GM12801 (cell line): Measurements from ENCODE around the gene PAPLN.

Experiments used
- TF ChIP-seq, protein P1 (sequence below): IDR thresholded peaks from one replicate; pipeline ENCODE4 v1.5.1; 2011; ENCODE audit warnings: control low read depth; ENCODE audit not compliant: insufficient read length; ENCODE audit errors: extremely low read depth

Gene PAPLN

GRCh38 chr14:73237786-73238423, 599 bp downstream of the PAPLN start:
- TF ChIP-seq, protein P1, sequence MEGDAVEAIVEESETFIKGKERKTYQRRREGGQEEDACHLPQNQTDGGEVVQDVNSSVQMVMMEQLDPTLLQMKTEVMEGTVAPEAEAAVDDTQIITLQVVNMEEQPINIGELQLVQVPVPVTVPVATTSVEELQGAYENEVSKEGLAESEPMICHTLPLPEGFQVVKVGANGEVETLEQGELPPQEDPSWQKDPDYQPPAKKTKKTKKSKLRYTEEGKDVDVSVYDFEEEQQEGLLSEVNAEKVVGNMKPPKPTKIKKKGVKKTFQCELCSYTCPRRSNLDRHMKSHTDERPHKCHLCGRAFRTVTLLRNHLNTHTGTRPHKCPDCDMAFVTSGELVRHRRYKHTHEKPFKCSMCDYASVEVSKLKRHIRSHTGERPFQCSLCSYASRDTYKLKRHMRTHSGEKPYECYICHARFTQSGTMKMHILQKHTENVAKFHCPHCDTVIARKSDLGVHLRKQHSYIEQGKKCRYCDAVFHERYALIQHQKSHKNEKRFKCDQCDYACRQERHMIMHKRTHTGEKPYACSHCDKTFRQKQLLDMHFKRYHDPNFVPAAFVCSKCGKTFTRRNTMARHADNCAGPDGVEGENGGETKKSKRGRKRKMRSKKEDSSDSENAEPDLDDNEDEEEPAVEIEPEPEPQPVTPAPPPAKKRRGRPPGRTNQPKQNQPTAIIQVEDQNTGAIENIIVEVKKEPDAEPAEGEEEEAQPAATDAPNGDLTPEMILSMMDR, result no peak

DNA sequence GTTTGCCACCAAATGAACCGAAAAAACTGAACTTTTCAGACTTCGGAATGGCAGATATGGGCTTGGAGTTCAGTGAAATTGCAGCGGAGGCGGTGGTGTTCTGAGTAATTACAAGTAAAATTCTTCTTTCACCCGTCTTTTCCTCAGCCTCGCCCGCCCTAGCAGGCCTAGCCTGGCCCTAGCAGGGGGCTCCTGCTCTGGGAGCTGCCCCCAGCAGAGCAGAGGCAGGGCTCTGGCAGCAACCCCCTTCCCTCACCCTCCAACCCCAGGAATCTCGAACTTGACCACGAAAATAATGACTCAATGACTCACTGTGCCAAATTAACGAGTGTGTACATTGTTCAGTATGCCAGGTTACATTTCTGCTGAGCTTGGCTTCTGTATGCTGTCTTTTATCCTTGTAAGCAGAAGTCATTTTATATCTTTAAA, 1.1 kb downstream of the PAPLN start:
- TF ChIP-seq, protein P1, result no peak

- TF ChIP-seq, protein P1, result no peak
Observed at GRCh38 chr14:73238941-73239340, 1.6 kb downstream of the PAPLN start.

GRCh38 chr14:73239393-73240241, 2.3 kb downstream of the PAPLN start:
- TF ChIP-seq, protein P1, result no peak

DNA sequence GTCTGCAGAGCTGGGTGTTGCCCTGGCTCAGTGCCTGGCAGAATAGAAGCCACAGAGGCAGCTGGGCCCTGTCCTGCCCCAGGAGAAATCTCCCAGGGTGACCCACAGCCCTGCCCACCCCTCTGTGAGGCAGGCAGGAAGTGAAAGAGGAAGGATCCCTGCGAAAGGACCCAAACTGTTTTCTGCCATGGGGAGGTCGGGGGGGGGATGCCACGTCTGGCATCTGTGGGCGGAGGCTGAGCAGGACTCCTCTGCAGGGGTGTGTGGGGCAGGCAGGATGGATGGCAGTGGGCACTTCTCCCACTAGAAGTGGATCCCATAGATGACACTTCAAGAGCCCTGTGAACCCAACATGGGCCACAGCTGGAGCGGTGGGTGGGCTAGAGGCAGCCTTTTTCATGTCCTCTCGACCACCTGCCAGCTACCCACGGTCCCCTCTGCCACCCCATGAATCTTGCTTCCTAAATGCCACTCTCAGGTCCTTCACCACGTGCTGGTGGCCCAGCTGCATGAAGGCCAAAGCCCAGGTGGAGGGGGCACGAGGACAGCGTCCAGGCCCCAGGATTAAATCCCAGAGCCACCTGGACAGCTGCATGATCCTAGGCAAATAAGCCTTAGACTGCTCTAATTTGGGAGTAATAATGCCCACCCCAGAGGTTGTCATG, 3.6 kb downstream of the PAPLN start:
- TF ChIP-seq, protein P1, result no peak

- TF ChIP-seq, protein P1, result no peak
Observed at GRCh38 chr14:73241481-73242165, 4.3 kb downstream of the PAPLN start.
